PC-3 (cell line): ENCODE results near the gene SPEN.

ENCODE experiments used
- EZH2 ChIP-seq: fragments of 300-600 bp; sonication (generic); IDR thresholded peaks from one replicate; pipeline ENCODE4 v1.6.1; 2017; ENCODE audit warnings: antibody characterized with exemption, mild to moderate bottlenecking, low read length; ENCODE audit not compliant: unreplicated experiment
- EZH2phosphoT487 ChIP-seq: fragments of 300-600 bp; sonication (generic); IDR thresholded peaks from 2 replicates; pipeline ENCODE4 v1.6.1; 2018; ENCODE audit warnings: mild to moderate bottlenecking, antibody characterized with exemption, low read length, borderline replicate concordance
- TF ChIP-seq, protein P1 (sequence below): fragments of 300-600 bp; sonication (generic); conservative IDR thresholded peaks from 2 replicates; pipeline ENCODE4 v1.5.1; 2017; ENCODE audit warnings: antibody characterized with exemption, low read depth, mild to moderate bottlenecking, low read length

DNA sequence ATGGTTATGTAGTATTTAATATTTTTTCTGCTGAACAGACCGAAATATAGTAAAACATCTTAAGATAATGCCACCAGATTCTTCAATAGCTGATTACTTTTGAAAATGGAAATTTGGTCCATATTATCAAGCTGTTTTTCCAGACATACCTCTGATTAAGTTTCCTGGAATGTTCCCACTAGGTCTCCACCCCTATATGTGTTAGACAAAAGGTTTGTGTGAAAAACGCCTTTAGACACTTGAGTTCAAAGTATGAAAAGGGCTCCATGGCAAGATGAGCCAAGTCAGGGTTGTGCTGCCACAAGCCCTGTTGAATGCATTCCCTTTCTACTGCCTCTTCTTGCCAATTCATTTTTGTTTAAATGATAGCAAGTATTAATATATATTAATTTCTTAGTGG, 75.7 kb downstream of the SPEN start:
- TF ChIP-seq EZH2phosphoT487 (no peak), EZH2 (no peak)
- TF ChIP-seq, protein P1, sequence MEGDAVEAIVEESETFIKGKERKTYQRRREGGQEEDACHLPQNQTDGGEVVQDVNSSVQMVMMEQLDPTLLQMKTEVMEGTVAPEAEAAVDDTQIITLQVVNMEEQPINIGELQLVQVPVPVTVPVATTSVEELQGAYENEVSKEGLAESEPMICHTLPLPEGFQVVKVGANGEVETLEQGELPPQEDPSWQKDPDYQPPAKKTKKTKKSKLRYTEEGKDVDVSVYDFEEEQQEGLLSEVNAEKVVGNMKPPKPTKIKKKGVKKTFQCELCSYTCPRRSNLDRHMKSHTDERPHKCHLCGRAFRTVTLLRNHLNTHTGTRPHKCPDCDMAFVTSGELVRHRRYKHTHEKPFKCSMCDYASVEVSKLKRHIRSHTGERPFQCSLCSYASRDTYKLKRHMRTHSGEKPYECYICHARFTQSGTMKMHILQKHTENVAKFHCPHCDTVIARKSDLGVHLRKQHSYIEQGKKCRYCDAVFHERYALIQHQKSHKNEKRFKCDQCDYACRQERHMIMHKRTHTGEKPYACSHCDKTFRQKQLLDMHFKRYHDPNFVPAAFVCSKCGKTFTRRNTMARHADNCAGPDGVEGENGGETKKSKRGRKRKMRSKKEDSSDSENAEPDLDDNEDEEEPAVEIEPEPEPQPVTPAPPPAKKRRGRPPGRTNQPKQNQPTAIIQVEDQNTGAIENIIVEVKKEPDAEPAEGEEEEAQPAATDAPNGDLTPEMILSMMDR, result no peak
